ENCODE results near the gene GSTT4. TPM values are rescaled to one million over a fixed set of nuclear protein-coding genes. Genes with fewer than 3 reads are reported as not detected.
"Not testable (repeated sequence)": the region's sequence is repeated elsewhere in the genome, so short reads cannot be mapped to it uniquely, and the experiment has no call there.

The GSTT4 gene
- total and polyA plus RNA-seq, 2 of the 13 experiments (the other 11 are each of a cell fraction or from before 2014, with no cell fraction given), result 0.59 to 0.62 TPM

DNA sequence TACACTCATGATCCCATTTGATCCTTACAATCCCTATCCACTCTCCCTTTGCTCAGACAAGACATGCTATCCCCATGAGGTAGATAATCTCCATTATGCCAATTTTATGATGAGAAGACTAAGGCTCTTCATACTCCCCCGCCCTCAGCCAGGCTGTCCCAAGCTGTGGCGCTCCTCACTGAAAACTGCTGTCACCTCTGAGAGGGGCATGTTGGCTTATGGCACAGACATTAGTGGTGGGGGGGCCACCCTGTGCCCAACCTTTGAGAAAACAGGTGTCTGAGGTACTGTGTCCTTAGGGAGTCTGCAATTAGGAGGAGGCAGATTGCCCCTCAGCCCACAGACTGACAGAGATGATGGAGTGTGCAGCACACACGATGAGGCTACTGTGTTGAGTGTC, 36.2 kb downstream of the GSTT4 start:
- CTCF ChIA-PET (ENCODE audit: low intra/inter-chr PET ratio, low total read pairs), result no interaction called here
- FAIRE-seq, result no peak
- 100% methylated on average over 2 of the region's 3 CpGs for WGBS (ENCODE audit: low lambda C conversion rate)

DNA sequence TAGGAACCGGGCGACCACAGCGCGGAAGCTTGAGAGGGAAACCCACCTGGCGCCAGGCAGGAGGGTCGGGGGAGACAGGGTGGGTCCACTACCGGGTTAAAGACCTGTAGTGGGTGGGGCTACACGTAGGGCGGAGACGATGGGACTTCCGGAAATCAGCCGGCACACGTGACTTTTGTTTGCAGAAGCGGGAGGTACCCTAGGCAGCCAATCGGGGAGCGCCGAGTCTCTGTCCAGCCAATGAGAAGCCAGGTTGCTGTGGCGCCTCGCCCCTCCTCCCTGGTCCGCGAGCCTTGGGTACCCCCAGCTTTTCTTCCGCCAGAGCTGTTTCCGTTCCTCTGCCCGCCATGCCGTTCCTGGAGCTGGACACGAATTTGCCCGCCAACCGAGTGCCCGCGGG, 38.7 kb downstream of the GSTT4 start, which contains the start of gene DDTL:
Gene DDTL, plus strand, starts transcription at position 321 of the 400 bp plus-strand sequence. Its CDS starts 27 bp downstream, at position 348.
- H3K27ac ChIP-seq (ENCODE audit: extremely low read length, insufficient read depth, low read length); DNase-seq (ENCODE audit: low spot score); CTCF ChIA-PET (ENCODE audit: low intra/inter-chr PET ratio, low total read pairs); H3K4me2 ChIP-seq (ENCODE audit: low read depth, low read length); H3K9me3 ChIP-seq (ENCODE audit: low read length); H3K27me3 ChIP-seq (ENCODE audit: control insufficient read depth in 1 of 2, insufficient read depth in 2 of 2, low read length in 2 of 2); H3K4me1 ChIP-seq (ENCODE audit: insufficient read depth, low read length); H3K9ac ChIP-seq (ENCODE audit: insufficient read depth, low read depth, low read length); H2AFZ ChIP-seq (ENCODE audit: low read length); BruUV-seq (replicated peaks); intact Hi-C loops (cut with micrococcal nuclease; ENCODE audit: unreplicated experiment); POLR2A ChIA-PET; H3K79me2 ChIP-seq (ENCODE audit: insufficient read depth, low read length); H4K20me1 ChIP-seq (ENCODE audit: insufficient read depth, low read length); H3K4me3 ChIP-seq (replicated peaks in 1 of 3; ENCODE audit: insufficient read depth in 1 of 3, low read depth in 2 of 3, low read length in 3 of 3): not testable (repeated sequence)
- in situ Hi-C loops (cut with HindIII; ENCODE audit: extremely low pct_ligation_motif_present, low pct_unique_long_range_greater_than_20kb), result loop anchor here (5.0 kb wide), 1 partner anchor 39 kb away; no protein-coding TSS in a partner anchor
- ATAC-seq (peak; percentile 97), FAIRE-seq (peak; percentile 87)
- peaks cover 2 to 24% of the 10 kb centered on the region in 2 experiments for H3K36me3 ChIP-seq (replicated peaks in 1 of 2; ENCODE audit: control insufficient read depth in 1 of 2, insufficient read depth in 2 of 2, low read length in 2 of 2)
- no CpG with 5 or more reads among the region's 30 CpGs for WGBS (ENCODE audit: low lambda C conversion rate)

More for the DNA sequence above, 36.2 kb downstream of the GSTT4 start:
- Histone ChIP-seq H3K27ac (ENCODE audit: extremely low read length, insufficient read depth, low read length) (no peak overlapping the region), H3K9ac (ENCODE audit: insufficient read depth, low read depth, low read length) (no peak overlapping the region), H3K36me3 (replicated peaks in 1 of 2; ENCODE audit: control insufficient read depth in 1 of 2, insufficient read depth in 2 of 2, low read length in 2 of 2) (peaks cover 4 to 28% of the 10 kb centered on the region in 2 experiments), H3K27me3 (ENCODE audit: control insufficient read depth in 1 of 2, insufficient read depth in 2 of 2, low read length in 2 of 2) (no peaks in the 10 kb centered on the region), H3K9me3 (ENCODE audit: low read length) (no peaks in the 10 kb centered on the region), H3K4me1 (ENCODE audit: insufficient read depth, low read length) (no peaks in the 10 kb centered on the region), H3K4me2 (ENCODE audit: low read depth, low read length) (no peak overlapping the region), H2AFZ (ENCODE audit: low read length) (no peak overlapping the region), H3K79me2 (ENCODE audit: insufficient read depth, low read length) (peaks cover 6% of the 10 kb centered on the region), H3K4me3 (replicated peaks in 1 of 3; ENCODE audit: insufficient read depth in 1 of 3, low read depth in 2 of 3, low read length in 3 of 3) (no peak overlapping the region), H4K20me1 (ENCODE audit: insufficient read depth, low read length) (no peaks in the 10 kb centered on the region)
- ATAC-seq (no peak), DNase-seq (ENCODE audit: low spot score) (no peak)
- intact Hi-C loops (cut with micrococcal nuclease; ENCODE audit: unreplicated experiment) (no loop called here), in situ Hi-C loops (cut with HindIII; ENCODE audit: extremely low pct_ligation_motif_present, low pct_unique_long_range_greater_than_20kb) (loop anchor here (5.0 kb wide), 1 partner anchor 42 kb away; no protein-coding TSS in a partner anchor)
- POLR2A ChIA-PET, result no interaction called here
- TF ChIP-seq POLR2A (IDR thresholded peaks at IDR 0.05; ENCODE audit: insufficient read depth in 1 of 2, low read depth in 2 of 2, low read length in 2 of 2) (peak in 1 of 2 experiments; percentile 29; a peak in 1 of 4 replicates), ZFY (CRISPR knock-in tag; IDR thresholded peaks at IDR 0.05) (no peak), JUN (CRISPR knock-in tag; IDR thresholded peaks at IDR 0.05) (no peak), PAF1 (CRISPR knock-in tag; IDR thresholded peaks at IDR 0.05) (no peak), ZNF557 (CRISPR knock-in tag; IDR thresholded peaks at IDR 0.05) (no peak), ZNF619 (CRISPR knock-in tag; IDR thresholded peaks at IDR 0.05) (no peak), RORA (CRISPR knock-in tag; IDR thresholded peaks at IDR 0.05) (no peak)
- TF ChIP-seq, protein P1, sequence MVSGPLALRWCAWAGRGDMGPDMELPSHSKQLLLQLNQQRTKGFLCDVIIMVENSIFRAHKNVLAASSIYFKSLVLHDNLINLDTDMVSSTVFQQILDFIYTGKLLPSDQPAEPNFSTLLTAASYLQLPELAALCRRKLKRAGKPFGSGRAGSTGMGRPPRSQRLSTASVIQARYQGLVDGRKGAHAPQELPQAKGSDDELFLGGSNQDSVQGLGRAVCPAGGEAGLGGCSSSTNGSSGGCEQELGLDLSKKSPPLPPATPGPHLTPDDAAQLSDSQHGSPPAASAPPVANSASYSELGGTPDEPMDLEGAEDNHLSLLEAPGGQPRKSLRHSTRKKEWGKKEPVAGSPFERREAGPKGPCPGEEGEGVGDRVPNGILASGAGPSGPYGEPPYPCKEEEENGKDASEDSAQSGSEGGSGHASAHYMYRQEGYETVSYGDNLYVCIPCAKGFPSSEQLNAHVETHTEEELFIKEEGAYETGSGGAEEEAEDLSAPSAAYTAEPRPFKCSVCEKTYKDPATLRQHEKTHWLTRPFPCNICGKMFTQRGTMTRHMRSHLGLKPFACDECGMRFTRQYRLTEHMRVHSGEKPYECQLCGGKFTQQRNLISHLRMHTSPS (CRISPR knock-in tag; IDR thresholded peaks at IDR 0.05; ENCODE audit: low read depth), result no peak
- TF ChIP-seq, protein P2, sequence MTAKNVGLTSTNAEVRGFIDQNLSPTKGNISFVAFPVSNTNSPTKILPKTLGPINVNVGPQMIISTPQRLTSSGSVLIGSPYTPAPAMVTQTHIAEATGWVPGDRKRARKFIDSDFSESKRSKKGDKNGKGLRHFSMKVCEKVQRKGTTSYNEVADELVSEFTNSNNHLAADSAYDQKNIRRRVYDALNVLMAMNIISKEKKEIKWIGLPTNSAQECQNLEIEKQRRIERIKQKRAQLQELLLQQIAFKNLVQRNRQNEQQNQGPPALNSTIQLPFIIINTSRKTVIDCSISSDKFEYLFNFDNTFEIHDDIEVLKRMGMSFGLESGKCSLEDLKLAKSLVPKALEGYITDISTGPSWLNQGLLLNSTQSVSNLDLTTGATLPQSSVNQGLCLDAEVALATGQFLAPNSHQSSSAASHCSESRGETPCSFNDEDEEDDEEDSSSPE (CRISPR knock-in tag; IDR thresholded peaks at IDR 0.05), result no peak
- BruUV-seq (replicated peaks), result no TSS peak

DNA sequence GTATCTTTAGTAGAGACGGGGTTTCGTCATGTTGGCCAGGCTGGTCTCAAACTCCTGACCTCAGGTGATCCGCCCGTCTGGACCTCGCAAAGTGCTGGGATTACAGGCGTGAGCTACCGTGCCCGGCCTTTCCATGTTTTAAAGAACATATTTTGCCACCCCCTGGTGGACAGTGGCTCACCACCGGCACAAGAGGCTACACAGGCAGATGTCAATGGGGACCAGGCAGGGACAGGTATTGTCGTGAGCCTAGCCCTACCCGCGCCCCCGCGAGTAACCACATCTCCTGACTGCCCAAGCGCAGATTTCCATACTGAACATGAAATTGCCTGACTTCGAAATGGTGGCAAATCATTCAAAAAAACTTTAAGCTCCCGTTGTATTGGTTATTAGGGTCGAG, 39.2 kb downstream of the GSTT4 start:
- H3K27ac ChIP-seq (ENCODE audit: extremely low read length, insufficient read depth, low read length); CTCF ChIA-PET (ENCODE audit: low intra/inter-chr PET ratio, low total read pairs); H3K9me3 ChIP-seq (ENCODE audit: low read length); H3K9ac ChIP-seq (ENCODE audit: insufficient read depth, low read depth, low read length); H3K79me2 ChIP-seq (ENCODE audit: insufficient read depth, low read length); POLR2A ChIA-PET; H2AFZ ChIP-seq (ENCODE audit: low read length); H3K4me1 ChIP-seq (ENCODE audit: insufficient read depth, low read length); H3K27me3 ChIP-seq (ENCODE audit: control insufficient read depth in 1 of 2, insufficient read depth in 2 of 2, low read length in 2 of 2); H4K20me1 ChIP-seq (ENCODE audit: insufficient read depth, low read length); DNase-seq (ENCODE audit: low spot score); FAIRE-seq; intact Hi-C loops (cut with micrococcal nuclease; ENCODE audit: unreplicated experiment); BruUV-seq (replicated peaks); H3K4me3 ChIP-seq (replicated peaks in 1 of 3; ENCODE audit: insufficient read depth in 1 of 3, low read depth in 2 of 3, low read length in 3 of 3); H3K4me2 ChIP-seq (ENCODE audit: low read depth, low read length): not testable (repeated sequence)
- peaks cover 2 to 20% of the 10 kb centered on the region in 2 experiments for H3K36me3 ChIP-seq (replicated peaks in 1 of 2; ENCODE audit: control insufficient read depth in 1 of 2, insufficient read depth in 2 of 2, low read length in 2 of 2)
- ATAC-seq, result peak; percentile 69
- in situ Hi-C loops (cut with HindIII; ENCODE audit: extremely low pct_ligation_motif_present, low pct_unique_long_range_greater_than_20kb), result loop anchor here (5.0 kb wide), 1 partner anchor 39 kb away; no protein-coding TSS in a partner anchor
- WGBS (ENCODE audit: low lambda C conversion rate), result no CpG with 5 or more reads among the region's 18 CpGs

Measured in HepG2 (cell line).